Heart left ventricle (tissue), 16 donors: ENCODE results near the gene DOP1A. TPM values are rescaled to one million over a fixed set of nuclear protein-coding genes. Genes with fewer than 3 reads are reported as not detected.

ENCODE experiments used
- ATAC-seq, 4 donors: fragments of 200-7000 bp; cut with Tn5 transposase; one replicate each; pipeline ENCODE4 v1.9.1; 2020 to 2022; ENCODE audit warnings: moderate library complexity in 4 of 4, mild to moderate bottlenecking in 3 of 4, moderate number of reproducible peaks in 1 of 4
- DNase-seq, 5 donors: peaks; one replicate each; pipeline ENCODE4 v3.0.0-alpha.2; 2020
- H3K27ac ChIP-seq, 12 donors: fragments of 200-600 bp; sonication (generic) in 4 of 12; one replicate each; pipeline versions ENCODE4 v1.5.0 to v1.8.0; 2016 to 2022; ENCODE audit warnings: mild to moderate bottlenecking in 2 of 12
- H3K27me3 ChIP-seq, 9 donors: fragments of 200-600 bp; sonication (generic) in 2 of 9; one replicate each; pipeline versions ENCODE4 v1.5.1 to v1.8.0; 2016 to 2022; ENCODE audit warnings: mild to moderate bottlenecking in 3 of 9
- H3K36me3 ChIP-seq, 9 donors: fragments of 200-600 bp; sonication (generic) in 2 of 9; one replicate each; pipeline versions ENCODE4 v1.5.0 to v1.8.0; 2018 to 2022; ENCODE audit warnings: mild to moderate bottlenecking in 2 of 9
- H3K4me1 ChIP-seq, 12 donors: fragments of 200-600 bp; sonication (generic) in 4 of 12; one replicate each; pipeline versions ENCODE4 v1.5.0 to v1.8.0; 2016 to 2022; ENCODE audit warnings: mild to moderate bottlenecking in 3 of 12
- H3K4me3 ChIP-seq, 12 donors: fragments of 200-600 bp; sonication (generic) in 4 of 12; one replicate each; pipeline versions ENCODE4 v1.5.0 to v1.8.0; 2017 to 2022; ENCODE audit warnings: mild to moderate bottlenecking in 9 of 12, moderate library complexity in 4 of 12
- H3K9me3 ChIP-seq, 12 donors: fragments of 200-600 bp; sonication (generic) in 4 of 12; one replicate each; pipeline versions ENCODE4 v1.5.0 to v1.8.0; 2016 to 2022; ENCODE audit warnings: mild to moderate bottlenecking in 1 of 12
- POLR2A ChIP-seq, 2 donors: fragments of 450-650 bp; IDR thresholded peaks; one replicate each; pipeline ENCODE4 v1.6.1; 2017; ENCODE audit warnings: antibody characterized with exemption in 2 of 2, mild to moderate bottlenecking in 2 of 2, moderate library complexity in 2 of 2
- WGBS, 4 donors: extraction: QIAGEN DNeasy Blood & Tissue Kit in 2 of 4; methylation state at CpG; one replicate each; pipeline versions ENCODE4 v1.1.5 to v1.1.7; 2013 to 2018; 5-methylcytosine and 5-hydroxymethylcytosine counted together
- intact Hi-C, 10 donors: fragments of 100-400 bp; cut with DNase I; formaldehyde crosslinking; loops; one replicate each; pipeline versions ENCODE4 v1.11.1 to v1.14.2; 2022
- polyA plus RNA-seq, 2 donors: library from polyadenylated mRNA; stranded (reverse); fragments of 200-250 nt; gene quantifications; one replicate each; pipeline ENCODE4 v1.2.3, GENCODE V29; 2013
- total RNA-seq, 9 donors: library from RNA; depleted of rRNA in 2 of 9; stranded (reverse); fragments of >200 nt in 2 of 9; fragmentation: NEBNext Ultra II Directional in 3 of 9; extraction: Animal tissue kit (Norgen Biotek cat#: 25700) in 3 of 9; gene quantifications; one replicate each; pipeline versions ENCODE4 v1.1.0 to v1.2.4, GENCODE V29; 2016 to 2023
- TF ChIP-seq, protein P1 (sequence below), 12 donors: fragments of 200-600 bp; sonication (generic) in 4 of 12; IDR thresholded peaks; one replicate each; pipeline versions ENCODE4 v1.5.0 to v1.8.0; 2018 to 2022; ENCODE audit warnings: antibody characterized with exemption in 12 of 12, mild to moderate bottlenecking in 5 of 12
- donor health status: ischemic (EF 13 %, LVEDD 7.1; RV severe dilation, severe dysfunction).
- donor health status: healthy with polysubstance abuse.
- donor health status: DM: no; HTN: yes; CAD: no.
- donor health status: DM: no; HTN: no; CAD: no.
- donor health status: ischemic (EF 25% LVEDD 6.9; RV normal size, moderate dysfunction).
- donor health status: ischemic (EF 25% LVEDD 5.7; RV mildly dilated, moderate dysfunction).
- donor health status: healthy.
- donor health status: DM: yes; HTN: yes; CAD: no.
- donor health status: ischemic (EF 35%, LVEDD 5.7; RV mildly dilated, moderate dysfunction).
- donor health status: nonischemic (EF 11% LVEDD 7.7; RV severe dilation, severe dysfunction).
- donor health status: DM: yes; HTN: yes; CAD: no.
- donor health status: PGD.
- donor health status: ischemic (EF 29% LVEDD 5.4; RV normal size, mild dysfunction).
- donor health status: nonischemic (EF 23%, LVEDD 6.1; RV moderate dilation, normal function).

DOP1A gene
- total and polyA plus RNA-seq, 11 donors: 5.0 to 25.7 (median 22.6) TPM

DNA sequence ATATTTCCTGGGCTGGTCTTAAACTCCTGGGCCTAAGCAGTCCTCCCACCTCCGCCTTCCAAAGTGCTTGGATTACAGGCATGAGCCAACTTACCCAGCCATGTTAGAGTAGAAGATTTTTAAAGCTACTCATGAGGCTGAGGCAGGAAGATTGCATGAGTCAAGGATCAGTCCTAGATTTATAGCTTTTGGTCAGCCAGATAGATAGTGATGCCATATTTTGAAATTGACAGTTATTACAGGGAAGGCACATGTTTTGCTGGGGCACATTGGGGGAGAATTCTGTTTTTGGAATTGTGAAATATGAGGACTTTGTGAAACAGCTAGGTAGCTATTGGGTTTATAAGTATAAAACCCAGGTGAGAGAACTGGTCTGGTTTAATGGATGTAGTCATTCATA, 40.9 kb downstream of the DOP1A start:
- no peaks in the 10 kb centered on the region for H3K27me3 ChIP-seq
- no peak for TF ChIP-seq POLR2A (IDR thresholded peaks at IDR 0.05)
- TF ChIP-seq, protein P1, sequence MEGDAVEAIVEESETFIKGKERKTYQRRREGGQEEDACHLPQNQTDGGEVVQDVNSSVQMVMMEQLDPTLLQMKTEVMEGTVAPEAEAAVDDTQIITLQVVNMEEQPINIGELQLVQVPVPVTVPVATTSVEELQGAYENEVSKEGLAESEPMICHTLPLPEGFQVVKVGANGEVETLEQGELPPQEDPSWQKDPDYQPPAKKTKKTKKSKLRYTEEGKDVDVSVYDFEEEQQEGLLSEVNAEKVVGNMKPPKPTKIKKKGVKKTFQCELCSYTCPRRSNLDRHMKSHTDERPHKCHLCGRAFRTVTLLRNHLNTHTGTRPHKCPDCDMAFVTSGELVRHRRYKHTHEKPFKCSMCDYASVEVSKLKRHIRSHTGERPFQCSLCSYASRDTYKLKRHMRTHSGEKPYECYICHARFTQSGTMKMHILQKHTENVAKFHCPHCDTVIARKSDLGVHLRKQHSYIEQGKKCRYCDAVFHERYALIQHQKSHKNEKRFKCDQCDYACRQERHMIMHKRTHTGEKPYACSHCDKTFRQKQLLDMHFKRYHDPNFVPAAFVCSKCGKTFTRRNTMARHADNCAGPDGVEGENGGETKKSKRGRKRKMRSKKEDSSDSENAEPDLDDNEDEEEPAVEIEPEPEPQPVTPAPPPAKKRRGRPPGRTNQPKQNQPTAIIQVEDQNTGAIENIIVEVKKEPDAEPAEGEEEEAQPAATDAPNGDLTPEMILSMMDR (IDR thresholded peaks at IDR 0.05): no peak
- intact Hi-C loops: loop anchor here in 1 of 10 donors (5.0 kb wide), 1 partner anchor 36 kb away; no protein-coding TSS in a partner anchor
- WGBS, 4 donors: 95 to 100% (median 98%) methylated on average over 1 of the region's 1 CpG
- DNase-seq (no peak), ATAC-seq (no peak)
- H3K36me3 ChIP-seq: peaks cover 0 to 67% (median 50%) of the 10 kb centered on the region in 9 donors
- H3K9me3 ChIP-seq: peaks cover 0 to 13% (median 6%) of the 10 kb centered on the region in 12 donors
- no peak overlapping the region for H3K4me3 ChIP-seq
- H3K27ac ChIP-seq: no peak overlapping the region
- peaks cover 0 to 3% (median 0%) of the 10 kb centered on the region in 12 donors for H3K4me1 ChIP-seq

DNA sequence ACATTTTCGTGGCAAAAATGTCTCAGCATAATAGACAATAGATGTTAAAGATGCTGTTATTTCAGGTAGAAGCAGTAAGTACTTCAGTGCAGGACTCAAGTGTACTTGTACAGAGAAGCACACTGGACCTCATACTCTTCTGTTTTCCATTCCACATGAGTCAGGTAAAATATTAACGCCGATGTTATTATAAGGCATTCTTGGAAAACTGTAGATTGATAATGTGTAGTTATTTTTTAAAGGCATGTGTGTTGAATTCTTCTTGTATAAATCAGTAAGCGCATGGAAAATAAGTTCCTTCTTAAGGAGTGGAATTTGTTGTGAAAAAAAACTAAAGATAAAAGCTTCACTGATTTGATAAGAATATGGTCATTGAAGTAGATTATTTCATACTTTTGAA, 45.8 kb downstream of the DOP1A start:
- H3K27me3 ChIP-seq: no peaks in the 10 kb centered on the region

DNA sequence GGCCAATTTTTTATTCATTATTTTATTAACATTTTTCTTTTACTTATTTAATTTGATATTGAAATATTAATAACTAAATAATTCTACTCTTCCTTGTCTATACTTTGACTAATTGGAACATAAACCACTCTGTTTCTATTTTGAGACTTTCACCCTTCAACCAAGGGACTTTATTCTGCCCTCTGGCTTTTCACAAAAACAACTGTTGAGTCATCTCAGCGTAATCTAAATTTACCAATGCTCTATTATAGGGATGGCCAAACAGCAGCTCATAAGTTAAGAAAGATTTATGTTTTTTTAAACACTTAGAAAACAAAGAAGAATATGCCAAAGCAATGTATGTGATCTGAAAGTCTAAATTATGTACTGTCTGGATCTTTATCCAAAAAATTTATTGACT, 46.7 kb downstream of the DOP1A start:
- WGBS, 4 donors: 54 to 82% (median 62%) methylated on average over 1 of the region's 1 CpG
- Histone ChIP-seq H3K4me3 (no peak overlapping the region), H3K27me3 (no peaks in the 10 kb centered on the region), H3K9me3 (no peaks in the 10 kb centered on the region), H3K36me3 (peaks cover 0 to 60% (median 50%) of the 10 kb centered on the region in 9 donors), H3K27ac (no peak overlapping the region), H3K4me1 (peaks cover 0 to 14% (median 0%) of the 10 kb centered on the region in 12 donors)
- DNase-seq (no peak), ATAC-seq (peak in 1 of 4 donors; percentile 69)
- TF ChIP-seq, protein P1 (IDR thresholded peaks at IDR 0.05): no peak
- no peak for TF ChIP-seq POLR2A (IDR thresholded peaks at IDR 0.05)
- intact Hi-C loops: loop anchor here in 2 of 10 donors (5.0 kb wide), 2 partner anchors 42 to 47 kb away; partner anchors contain the start of genes DOP1A (in 1 of the 2) and UBE3D (in 1 of the 2)

More for the DNA sequence above, 45.8 kb downstream of the DOP1A start:
- no peak overlapping the region for H3K27ac ChIP-seq
- DNase-seq (no peak), ATAC-seq (no peak)
- no peak for TF ChIP-seq POLR2A (IDR thresholded peaks at IDR 0.05)
- TF ChIP-seq, protein P1 (IDR thresholded peaks at IDR 0.05): no peak
- peaks cover 0 to 61% (median 48%) of the 10 kb centered on the region in 9 donors for H3K36me3 ChIP-seq
- WGBS, 4 donors: 70 to 83% (median 76%) methylated on average over 4 of the region's 4 CpGs
- H3K4me3 ChIP-seq: no peak overlapping the region
- intact Hi-C loops: loop anchor here in 2 of 10 donors (5.0 kb wide), 2 partner anchors 41 to 46 kb away; partner anchors contain the start of genes DOP1A (in 1 of the 2) and UBE3D (in 1 of the 2)
- peaks cover 0 to 14% (median 0%) of the 10 kb centered on the region in 12 donors for H3K4me1 ChIP-seq
- H3K9me3 ChIP-seq: no peaks in the 10 kb centered on the region

DNA sequence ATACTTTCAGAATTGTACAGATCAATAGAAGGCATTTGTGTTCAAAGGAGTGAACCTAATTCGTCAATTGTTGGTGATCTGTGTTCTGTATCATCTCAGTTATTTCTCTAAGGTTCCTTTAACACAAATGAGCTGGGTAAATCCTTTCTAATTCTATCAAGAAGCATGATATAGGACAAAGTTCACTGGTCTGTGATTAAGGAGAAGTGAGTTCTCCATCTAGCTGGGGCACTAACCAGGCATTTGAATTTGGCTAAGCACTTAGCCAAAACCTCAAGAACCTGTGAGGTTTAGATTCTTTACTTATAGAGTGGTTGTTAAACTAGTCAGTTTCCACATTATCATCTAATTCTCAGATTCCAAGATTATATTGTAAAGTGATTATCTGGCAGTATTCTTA, 50.3 kb downstream of the DOP1A start:
- Histone ChIP-seq H3K27me3 (no peaks in the 10 kb centered on the region), H3K4me1 (peaks cover 0 to 14% (median 0%) of the 10 kb centered on the region in 12 donors), H3K36me3 (peaks cover 0 to 60% (median 52%) of the 10 kb centered on the region in 9 donors), H3K4me3 (no peak overlapping the region), H3K27ac (no peak overlapping the region), H3K9me3 (no peaks in the 10 kb centered on the region)
- TF ChIP-seq POLR2A (IDR thresholded peaks at IDR 0.05): no peak
- TF ChIP-seq, protein P1 (IDR thresholded peaks at IDR 0.05): no peak
- peak in 1 of 4 donors; percentile 51 for ATAC-seq
- intact Hi-C loops: loop anchor here in 1 of 10 donors (5.0 kb wide), 1 partner anchor 51 kb away; the partner anchor contains the start of genes DOP1A and UBE3D
- 90 to 97% (median 93%) methylated on average over 1 of the region's 1 CpG for WGBS, 4 donors
- no peak for DNase-seq
